NCI-H2227 (cell line): ENCODE data around the gene APOC4.
"Not testable (repeated sequence)": the region's sequence is repeated elsewhere in the genome, so short reads cannot be mapped to it uniquely, and the experiment has no call there.

ENCODE experiments used
- DNase-seq: peaks from one replicate; lab custom pipeline; 2025; ENCODE audit not compliant: unreplicated experiment; lab: John Stamatoyannopoulos, UW

Gene APOC4

GRCh38 chr19:44942067-44942571, at the start of gene APOC4:
TSS of gene APOC4 (plus strand) at chr19:44942237. CDS start at chr19:44942278, 41 bp downstream.
- DNase-seq, result no peak

GRCh38 chr19:44892932-44893331, 49.1 kb upstream of the APOC4 start:
- no peak for DNase-seq

- DNase-seq, result no peak
Observed at GRCh38 chr19:44893332-44894051, 48.5 kb upstream of the APOC4 start.

- no peak for DNase-seq
Observed at GRCh38 chr19:44894052-44894400, 48.0 kb upstream of the APOC4 start.

GRCh38 chr19:44894946-44895345, 47.1 kb upstream of the APOC4 start:
- no peak for DNase-seq

GRCh38 chr19:44897835-44898234, 44.2 kb upstream of the APOC4 start:
- DNase-seq, result no peak

GRCh38 chr19:44900328-44901244, 41.5 kb upstream of the APOC4 start:
- no peak for DNase-seq

- DNase-seq, result no peak
Observed at GRCh38 chr19:44903216-44903601, 38.8 kb upstream of the APOC4 start.

GRCh38 chr19:44903602-44904425, 38.2 kb upstream of the APOC4 start:
- DNase-seq, result peak; percentile 59

GRCh38 chr19:44904426-44904994, 37.5 kb upstream of the APOC4 start:
- DNase-seq, result no peak

GRCh38 chr19:44905437-44906160, 36.4 kb upstream of the APOC4 start, which contains the start of gene APOE:
TSS of gene APOE (plus strand) at chr19:44905796. CDS start at chr19:44906625, 829 bp downstream.
- peak; percentile 47 for DNase-seq

GRCh38 chr19:44907613-44908012, 34.4 kb upstream of the APOC4 start:
- DNase-seq, result no peak

GRCh38 chr19:44908074-44908835, 33.8 kb upstream of the APOC4 start:
- DNase-seq, result no peak

GRCh38 chr19:44908836-44909261, 33.2 kb upstream of the APOC4 start:
- DNase-seq, result no peak

- no peak for DNase-seq
Observed at GRCh38 chr19:44909775-44910174, 32.3 kb upstream of the APOC4 start.

GRCh38 chr19:44911896-44912295, 30.1 kb upstream of the APOC4 start:
- DNase-seq, result not testable (repeated sequence)

- DNase-seq, result no peak
Observed at GRCh38 chr19:44912854-44913253, 29.2 kb upstream of the APOC4 start.

- DNase-seq, result not testable (repeated sequence)
Observed at GRCh38 chr19:44913512-44914432, 28.3 kb upstream of the APOC4 start.
